GM12872 (cell line): Measurements from ENCODE around the gene NUCKS1.

ENCODE experiments used
- TF ChIP-seq, protein P1 (sequence below): IDR thresholded peaks from 3 replicates; pipeline ENCODE4 v1.5.1; 2011; ENCODE audit warnings: low read depth, mild to moderate bottlenecking, low read length, moderate library complexity; ENCODE audit not compliant: insufficient read depth

The NUCKS1 gene

DNA sequence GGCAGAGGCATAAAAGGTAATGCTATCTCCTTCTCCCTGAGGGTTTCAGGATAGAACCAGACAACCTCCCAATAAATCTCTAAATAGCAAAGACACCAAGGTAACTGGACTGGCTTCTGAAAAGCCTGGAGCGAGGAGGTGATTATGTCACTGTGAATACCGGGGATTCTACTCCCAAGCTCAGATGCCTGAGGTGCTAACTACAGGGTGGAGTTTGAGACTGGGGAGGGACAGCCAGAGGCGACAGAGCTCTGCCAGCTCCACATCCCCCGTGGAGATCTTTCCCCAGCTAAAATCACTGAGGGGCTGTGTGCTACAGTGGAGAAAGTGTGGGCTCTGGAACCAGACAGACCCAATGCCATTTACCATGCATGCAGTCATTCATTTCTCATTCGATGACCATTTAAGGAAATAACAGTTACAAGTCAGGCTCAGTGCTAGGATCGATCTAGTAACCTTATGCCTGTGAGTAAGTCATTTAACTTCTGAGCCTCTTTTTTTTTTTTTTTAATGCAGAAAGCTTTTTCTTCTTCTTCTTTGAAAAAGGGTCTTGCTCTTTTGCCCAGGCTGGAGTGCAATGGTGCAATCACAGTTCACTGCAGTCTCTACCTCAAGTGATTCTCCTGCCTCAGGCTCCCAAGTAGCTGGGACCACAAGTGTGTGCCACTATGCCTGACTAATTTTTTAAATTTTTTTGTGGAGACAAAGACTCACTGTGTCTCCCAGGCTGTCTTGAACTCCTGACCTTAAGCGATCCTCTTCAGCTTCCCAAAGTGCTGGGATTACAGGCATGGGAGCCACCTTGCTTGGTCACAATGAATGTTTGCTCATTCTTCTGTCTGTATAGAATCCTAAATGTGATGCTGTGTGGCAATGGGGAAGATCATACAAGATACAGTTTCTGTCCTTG lies 61.6 kb downstream of the NUCKS1 start:
- TF ChIP-seq, protein P1, sequence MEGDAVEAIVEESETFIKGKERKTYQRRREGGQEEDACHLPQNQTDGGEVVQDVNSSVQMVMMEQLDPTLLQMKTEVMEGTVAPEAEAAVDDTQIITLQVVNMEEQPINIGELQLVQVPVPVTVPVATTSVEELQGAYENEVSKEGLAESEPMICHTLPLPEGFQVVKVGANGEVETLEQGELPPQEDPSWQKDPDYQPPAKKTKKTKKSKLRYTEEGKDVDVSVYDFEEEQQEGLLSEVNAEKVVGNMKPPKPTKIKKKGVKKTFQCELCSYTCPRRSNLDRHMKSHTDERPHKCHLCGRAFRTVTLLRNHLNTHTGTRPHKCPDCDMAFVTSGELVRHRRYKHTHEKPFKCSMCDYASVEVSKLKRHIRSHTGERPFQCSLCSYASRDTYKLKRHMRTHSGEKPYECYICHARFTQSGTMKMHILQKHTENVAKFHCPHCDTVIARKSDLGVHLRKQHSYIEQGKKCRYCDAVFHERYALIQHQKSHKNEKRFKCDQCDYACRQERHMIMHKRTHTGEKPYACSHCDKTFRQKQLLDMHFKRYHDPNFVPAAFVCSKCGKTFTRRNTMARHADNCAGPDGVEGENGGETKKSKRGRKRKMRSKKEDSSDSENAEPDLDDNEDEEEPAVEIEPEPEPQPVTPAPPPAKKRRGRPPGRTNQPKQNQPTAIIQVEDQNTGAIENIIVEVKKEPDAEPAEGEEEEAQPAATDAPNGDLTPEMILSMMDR, result no peak

DNA sequence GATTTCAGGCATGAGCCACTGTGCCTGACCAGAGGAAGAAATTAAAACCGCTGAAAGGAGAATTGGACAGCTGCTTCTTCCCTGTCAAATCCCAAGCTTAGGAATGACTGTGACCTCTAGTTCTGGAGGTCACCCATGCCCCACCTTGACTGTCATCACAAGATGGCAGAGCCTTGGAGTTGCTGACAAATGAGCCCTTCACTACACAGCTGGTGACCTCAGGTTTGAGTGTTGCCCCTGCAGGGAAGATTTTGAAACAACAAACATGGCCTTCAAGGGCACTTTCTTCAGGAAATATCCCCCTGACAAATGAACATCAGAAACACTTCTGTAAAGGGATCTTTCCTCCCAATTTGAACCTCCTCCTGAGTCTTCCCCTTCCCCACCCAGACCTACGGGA lies 62.7 kb downstream of the NUCKS1 start:
- TF ChIP-seq, protein P1, result no peak

- TF ChIP-seq, protein P1, result no peak
These were observed 68.6 kb downstream of the NUCKS1 start for GRCh38 chr1:205681364-205681763.

DNA sequence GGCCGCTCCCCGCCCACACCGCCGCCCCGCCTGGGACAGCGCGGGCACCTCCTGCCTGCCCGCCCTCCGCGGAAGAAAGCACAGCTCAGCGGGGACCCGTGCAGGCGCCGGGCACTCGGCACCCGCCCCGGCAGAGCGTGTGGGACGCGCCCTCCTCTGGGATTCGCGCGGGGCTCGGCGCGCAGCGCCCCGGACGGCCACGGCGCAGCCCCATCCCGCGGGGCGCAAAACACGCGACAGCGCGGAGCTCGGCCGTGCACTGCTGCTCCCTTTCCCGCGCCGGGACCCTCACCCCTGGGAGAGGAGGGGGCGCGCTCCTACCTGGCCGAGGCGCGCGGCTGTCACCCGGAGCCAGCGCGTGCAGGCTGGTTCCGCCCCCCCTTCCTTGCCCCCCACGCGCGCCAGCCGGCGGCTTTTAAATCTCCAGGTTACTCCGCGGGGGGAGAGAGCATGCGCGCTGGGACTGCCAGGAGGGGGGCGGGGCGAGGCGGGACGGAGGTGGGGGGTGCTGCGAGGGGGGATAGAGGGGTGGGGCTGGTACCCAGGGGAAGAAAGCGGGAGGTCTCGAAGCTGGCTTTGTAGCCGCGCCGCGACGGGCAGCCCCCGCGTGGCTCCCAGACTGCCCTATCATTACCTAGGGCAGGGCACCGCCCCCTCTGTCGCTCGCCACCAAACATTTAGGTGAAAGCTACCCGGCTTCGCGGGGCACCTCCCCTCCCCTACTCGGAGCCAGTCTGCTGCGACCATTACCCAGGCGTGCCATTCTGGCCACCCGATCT lies 69.7 kb downstream of the NUCKS1 start, which contains the start of gene SLC45A3:
TSS of gene SLC45A3 (minus strand) at position 437 of the 779 bp plus-strand sequence. CDS start 15,853 bp downstream, outside the sequence.
- TF ChIP-seq, protein P1, result no peak

GRCh38 chr1:205678286-205679111 lies 71.5 kb downstream of the NUCKS1 start:
- TF ChIP-seq, protein P1, result no peak

DNA sequence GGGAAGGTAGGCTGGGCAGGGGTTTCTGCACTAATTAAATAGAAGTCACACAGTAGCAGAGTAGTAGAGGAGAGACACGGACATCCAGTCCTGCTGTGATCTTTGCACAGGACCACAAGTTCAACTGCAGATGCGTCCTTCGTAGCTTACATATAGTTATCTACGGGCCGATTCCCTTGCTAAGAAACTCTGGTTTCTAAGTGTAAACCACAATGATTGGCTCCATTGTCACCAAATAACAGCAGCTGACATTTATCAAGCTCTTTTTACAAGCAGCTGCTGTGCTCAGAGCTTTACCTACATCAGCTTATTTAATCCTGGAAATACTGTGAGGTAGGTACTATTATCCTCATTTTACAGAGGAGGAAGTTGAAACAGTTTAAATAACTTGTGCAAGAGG lies 72.8 kb downstream of the NUCKS1 start:
- TF ChIP-seq, protein P1, result no peak
